GM12878 (cell line): Measurements from ENCODE around the gene COL4A3.
A peak's percentile ranks its signal among the peaks of the same experiment; 100 is the strongest.

ENCODE experiments used
- CTCF ChIP-seq, 3 experiments: IDR thresholded peaks in 2 of 3; conservative IDR thresholded peaks in 1 of 3; 2 replicates each; pipeline ENCODE4 v1.5.1; 2011; ENCODE audit warnings: low read depth in 3 of 3, low read length in 3 of 3, mild to moderate bottlenecking in 3 of 3, control low read depth in 2 of 3, moderate library complexity in 2 of 3, inconsistent platforms in 1 of 3, mixed read lengths in 1 of 3; ENCODE audit not compliant: control insufficient read depth in 2 of 3, insufficient read depth in 1 of 3; ENCODE audit errors: extremely low read depth in 1 of 3
- HDAC6 ChIP-seq: fragments of 200-600 bp; sonication (generic); IDR thresholded peaks from one replicate; pipeline ENCODE4 v1.8.0; 2017; ENCODE audit warnings: antibody characterized with exemption; ENCODE audit not compliant: unreplicated experiment
- IRF4 ChIP-seq: IDR thresholded peaks from 2 replicates; pipeline ENCODE4 v1.6.1; 2011; ENCODE audit warnings: low read depth, low read length
- MTA2 ChIP-seq: fragments of 450-650 bp; IDR thresholded peaks from 2 replicates; pipeline ENCODE4 v1.6.1; 2016; ENCODE audit warnings: low read depth, mild to moderate bottlenecking, moderate library complexity
- POLR2AphosphoS2 ChIP-seq: IDR thresholded peaks from 2 replicates; pipeline ENCODE4 v1.6.1; 2011; ENCODE audit warnings: low read depth, mild to moderate bottlenecking, low read length, improper control_type of control experiment, moderate library complexity
- RAD21 ChIP-seq: IDR thresholded peaks from 2 replicates; pipeline ENCODE4 v1.6.1; 2011; ENCODE audit warnings: mild to moderate bottlenecking, low read depth, low read length, moderate library complexity; ENCODE audit not compliant: insufficient read depth
- RELA ChIP-seq: fragments of 450-650 bp; IDR thresholded peaks from 2 replicates; pipeline ENCODE4 v1.8.0; 2014; ENCODE audit warnings: borderline replicate concordance; ENCODE audit not compliant: partially characterized antibody
- SMAD5 ChIP-seq: IDR thresholded peaks from 2 replicates; pipeline ENCODE4 v1.6.1; 2016; ENCODE audit warnings: antibody characterized with exemption, low read depth
- YY1 ChIP-seq: IDR thresholded peaks from 2 replicates; pipeline ENCODE4 v1.6.1; 2011; ENCODE audit warnings: low read depth, mild to moderate bottlenecking, low read length
- ZNF207 ChIP-seq: fragments of 450-650 bp; IDR thresholded peaks from 2 replicates; pipeline ENCODE4 v1.6.1; 2014; ENCODE audit warnings: antibody characterized with exemption, mild to moderate bottlenecking, borderline replicate concordance
- TF ChIP-seq, protein P1 (sequence below): fragments of 450-650 bp; formaldehyde crosslinking; IDR thresholded peaks from 2 replicates; pipeline ENCODE4 v1.4.0; 2022; ENCODE audit warnings: mild to moderate bottlenecking, moderate library complexity

GRCh38 chr2:227308784-227309183, 144.4 kb downstream of the COL4A3 start:
- no peak for TF ChIP-seq CTCF (IDR thresholded peaks at IDR 0.05 in 2 of 3, conservative IDR thresholded peaks at IDR 0.05 in 1 of 3; ENCODE audit: control insufficient read depth in 2 of 3, extremely low read depth in 1 of 3, insufficient read depth in 1 of 3, low read depth in 3 of 3, low read length in 3 of 3)
- no peak for TF ChIP-seq ZNF207
- TF ChIP-seq, protein P1, sequence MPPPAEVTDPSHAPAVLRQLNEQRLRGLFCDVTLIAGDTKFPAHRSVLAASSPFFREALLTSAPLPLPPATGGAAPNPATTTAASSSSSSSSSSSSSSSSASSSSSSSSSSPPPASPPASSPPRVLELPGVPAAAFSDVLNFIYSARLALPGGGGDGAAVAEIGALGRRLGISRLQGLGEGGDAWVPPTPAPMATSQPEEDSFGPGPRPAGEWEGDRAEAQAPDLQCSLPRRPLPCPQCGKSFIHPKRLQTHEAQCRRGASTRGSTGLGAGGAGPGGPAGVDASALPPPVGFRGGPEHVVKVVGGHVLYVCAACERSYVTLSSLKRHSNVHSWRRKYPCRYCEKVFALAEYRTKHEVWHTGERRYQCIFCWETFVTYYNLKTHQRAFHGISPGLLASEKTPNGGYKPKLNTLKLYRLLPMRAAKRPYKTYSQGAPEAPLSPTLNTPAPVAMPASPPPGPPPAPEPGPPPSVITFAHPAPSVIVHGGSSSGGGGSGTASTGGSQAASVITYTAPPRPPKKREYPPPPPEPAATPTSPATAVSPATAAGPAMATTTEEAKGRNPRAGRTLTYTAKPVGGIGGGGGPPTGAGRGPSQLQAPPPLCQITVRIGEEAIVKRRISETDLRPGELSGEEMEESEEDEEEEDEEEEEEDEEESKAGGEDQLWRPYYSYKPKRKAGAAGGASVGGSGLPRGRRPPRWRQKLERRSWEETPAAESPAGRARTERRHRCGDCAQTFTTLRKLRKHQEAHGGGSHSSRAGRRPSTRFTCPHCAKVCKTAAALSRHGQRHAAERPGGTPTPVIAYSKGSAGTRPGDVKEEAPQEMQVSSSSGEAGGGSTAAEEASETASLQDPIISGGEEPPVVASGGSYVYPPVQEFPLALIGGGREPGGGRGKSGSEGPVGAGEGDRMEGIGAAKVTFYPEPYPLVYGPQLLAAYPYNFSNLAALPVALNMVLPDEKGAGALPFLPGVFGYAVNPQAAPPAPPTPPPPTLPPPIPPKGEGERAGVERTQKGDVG, result no peak
- TF ChIP-seq MTA2, result no peak
- no peak for TF ChIP-seq HDAC6
- no peak for TF ChIP-seq RELA
- 0 out of 2 replicates have a peak, but pooled peaks have one; percentile 47 for TF ChIP-seq YY1
- TF ChIP-seq IRF4, result no peak
- no peak for TF ChIP-seq POLR2AphosphoS2
- TF ChIP-seq RAD21, result no peak
- no peak for TF ChIP-seq SMAD5
